Measurements from ENCODE around the gene ITPK1.

ITPK1 gene

GRCh38 chr14:93047661-93048060, 68.1 kb downstream of the ITPK1 start:
- FAIRE-seq (no peak), DNase-seq (ENCODE audit: insufficient read length, low spot score) (no peak)

- no peak for FAIRE-seq
- no peak for DNase-seq (ENCODE audit: insufficient read length, low spot score)
These were observed 68.6 kb downstream of the ITPK1 start for GRCh38 chr14:93047157-93047556.

DNA sequence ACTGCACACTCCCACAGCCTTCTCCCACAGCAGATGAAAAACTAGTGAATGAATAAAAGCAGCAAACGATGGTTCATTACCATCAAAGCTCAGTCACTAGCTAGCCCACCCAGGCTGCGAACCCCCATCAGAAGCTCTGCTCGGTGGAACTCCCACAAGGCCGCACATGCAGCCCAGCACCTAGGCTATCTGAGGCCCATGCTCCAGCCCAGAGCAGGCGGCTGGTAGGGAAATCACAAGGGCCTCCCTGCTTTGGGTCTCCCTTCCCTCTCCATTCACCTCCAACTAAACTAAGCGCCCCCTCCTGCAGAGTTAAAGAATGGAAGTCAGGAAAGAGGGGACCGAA, 69.0 kb downstream of the ITPK1 start:
- no peak for DNase-seq (ENCODE audit: insufficient read length, low spot score)
- no peak for FAIRE-seq

- no peak for DNase-seq (ENCODE audit: insufficient read length, low spot score)
- FAIRE-seq = no peak
These were observed 69.6 kb downstream of the ITPK1 start for GRCh38 chr14:93045965-93046704.

- FAIRE-seq (peak; percentile 72), DNase-seq (ENCODE audit: insufficient read length, low spot score) (no peak)
These were observed 70.5 kb downstream of the ITPK1 start for GRCh38 chr14:93045211-93045674.

DNA sequence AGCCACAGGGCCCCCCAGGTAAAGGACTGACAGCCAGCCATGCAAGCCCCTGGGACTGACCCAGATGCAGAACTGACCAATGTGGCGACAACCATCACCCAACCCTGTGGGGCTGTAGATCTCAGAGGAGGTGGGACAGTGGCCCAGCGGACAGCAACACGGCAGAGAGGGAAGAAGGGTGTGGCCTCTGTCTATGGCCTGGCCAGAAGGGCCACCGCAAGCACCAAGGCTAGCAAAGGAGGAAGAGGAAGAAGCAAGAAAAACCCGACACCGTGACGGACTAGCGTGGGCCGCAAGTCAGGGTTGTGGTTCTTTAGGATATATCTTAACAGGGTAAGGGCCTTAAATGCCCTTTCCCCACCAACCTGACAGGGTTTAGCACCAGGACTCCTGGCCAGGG, 71.2 kb downstream of the ITPK1 start:
- no peak for DNase-seq (ENCODE audit: insufficient read length, low spot score)
- no peak for FAIRE-seq

DNA sequence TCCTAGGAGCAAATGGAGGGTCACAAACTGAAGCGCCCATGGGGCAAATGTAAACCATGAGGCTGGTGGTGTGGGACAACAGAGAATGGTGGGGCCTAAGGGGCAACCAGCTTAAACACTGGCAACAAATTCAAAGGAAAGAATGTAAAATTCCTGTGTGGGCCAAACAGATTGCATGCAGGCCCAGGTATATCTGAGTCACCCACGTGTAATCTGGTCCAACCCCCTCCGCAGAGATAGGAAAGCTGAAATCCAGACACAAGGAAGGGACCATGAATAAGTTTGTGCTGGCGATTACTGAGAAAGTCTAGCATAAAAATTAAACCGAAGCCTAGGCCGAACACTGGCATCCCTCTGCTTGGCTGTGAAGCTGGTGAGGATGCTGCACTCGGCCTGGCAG, 71.6 kb downstream of the ITPK1 start:
- DNase-seq (ENCODE audit: insufficient read length, low spot score) = no peak
- no peak for FAIRE-seq

- peak; percentile 80 for DNase-seq (ENCODE audit: insufficient read length, low spot score)
- FAIRE-seq = peak; percentile 99
These were observed 72.5 kb downstream of the ITPK1 start for GRCh38 chr14:93042968-93043940.

DNA sequence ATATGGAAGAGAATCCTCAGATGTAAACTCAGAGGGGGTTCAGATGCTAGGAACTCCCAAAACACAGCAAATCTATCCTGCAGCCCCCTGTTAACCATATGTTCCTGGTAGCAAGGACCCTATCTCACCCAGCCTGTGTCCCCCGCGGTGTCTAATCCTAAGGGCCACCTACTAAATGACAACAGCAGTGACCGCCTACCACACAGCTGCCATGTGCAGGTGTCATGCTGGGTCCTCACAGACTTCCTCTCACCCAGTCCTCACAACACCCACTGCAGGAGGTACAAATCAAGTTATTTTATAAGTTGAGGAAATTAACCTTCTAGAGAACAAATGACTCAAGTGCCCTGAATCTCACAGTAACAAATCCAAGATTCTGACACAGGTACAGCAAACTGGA, 73.9 kb downstream of the ITPK1 start:
- DNase-seq (ENCODE audit: insufficient read length, low spot score) (no peak), FAIRE-seq (no peak)

GRCh38 chr14:93040982-93041381, 74.7 kb downstream of the ITPK1 start:
- FAIRE-seq = no peak

GRCh38 chr14:93040443-93040842, 75.3 kb downstream of the ITPK1 start:
- DNase-seq (ENCODE audit: insufficient read length, low spot score) (no peak), FAIRE-seq (no peak)

More at GRCh38 chr14:93040982-93041381, 74.7 kb downstream of the ITPK1 start:
- no peak for DNase-seq (ENCODE audit: insufficient read length, low spot score)

DNA sequence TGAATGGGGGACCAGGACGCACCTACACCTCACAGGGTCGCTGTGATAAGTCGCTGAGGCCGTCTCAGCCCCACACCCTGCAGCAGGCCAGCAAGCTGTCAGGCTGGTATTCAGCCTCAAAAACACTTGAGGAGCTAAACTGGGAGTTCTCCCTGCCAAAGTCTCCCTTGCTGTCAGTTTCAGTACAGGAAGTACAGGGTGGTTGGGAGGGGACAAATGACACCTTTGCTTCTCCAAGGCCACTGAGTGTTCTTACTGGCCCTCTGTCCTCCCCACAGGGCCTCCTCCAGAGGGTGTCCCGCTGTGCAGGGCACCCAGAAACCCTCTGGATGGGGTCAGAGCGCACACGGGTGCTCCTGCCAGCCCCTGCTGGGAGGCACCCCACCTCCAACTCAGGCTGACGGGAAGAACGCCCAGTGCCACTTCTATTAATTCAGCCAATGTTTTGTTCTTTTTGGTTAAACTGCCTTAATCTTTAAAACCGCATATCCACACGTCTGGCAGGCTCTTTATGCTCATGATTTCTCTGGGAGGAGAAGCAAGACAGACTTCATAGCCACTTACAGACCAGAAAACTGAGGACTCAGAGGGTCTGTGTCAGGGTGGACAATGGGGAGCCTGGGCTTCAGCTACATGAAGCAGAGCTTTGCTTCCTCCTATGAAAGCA, 75.9 kb downstream of the ITPK1 start:
- no peak for DNase-seq (ENCODE audit: insufficient read length, low spot score)
- peak; percentile 38 for FAIRE-seq

- FAIRE-seq (no peak), DNase-seq (ENCODE audit: insufficient read length, low spot score) (no peak)
These were observed 78.4 kb downstream of the ITPK1 start for GRCh38 chr14:93037351-93037750.

DNA sequence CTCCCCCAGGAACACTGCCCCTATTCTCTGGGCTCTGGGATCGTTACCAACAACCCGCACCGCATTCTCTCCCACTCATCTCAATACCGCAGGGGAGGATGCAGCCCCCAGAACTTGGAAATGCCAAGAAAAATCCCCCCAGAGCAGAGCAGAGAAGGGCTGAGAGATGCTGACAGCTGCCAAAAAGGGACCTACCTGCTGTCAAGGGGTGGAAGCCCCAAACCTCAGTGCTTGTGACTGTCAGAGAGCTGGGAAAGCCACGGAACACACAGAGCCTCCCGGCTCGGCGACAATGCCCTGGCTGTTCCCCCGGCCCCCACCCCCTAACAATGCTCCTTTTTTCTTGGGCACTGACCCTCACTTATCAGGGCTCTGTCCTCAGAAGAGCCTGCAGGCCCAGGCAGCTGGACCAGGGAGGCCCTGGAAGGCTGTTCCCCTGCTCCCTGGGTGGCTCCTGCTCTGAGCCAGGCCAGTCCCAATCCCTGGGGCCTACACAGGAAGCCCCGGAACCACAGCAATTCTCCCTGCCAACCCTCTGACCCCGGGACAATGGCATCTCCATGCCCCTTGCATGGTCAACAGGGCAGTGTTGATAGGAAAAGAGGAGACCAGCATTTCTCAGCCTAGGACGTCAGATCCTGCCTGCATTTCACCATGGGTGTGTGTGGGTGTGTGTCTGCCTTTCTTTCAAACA, 78.9 kb downstream of the ITPK1 start:
- FAIRE-seq (no peak), DNase-seq (ENCODE audit: insufficient read length, low spot score) (no peak)

- FAIRE-seq = peak; percentile 79
- peak; percentile 48 for DNase-seq (ENCODE audit: insufficient read length, low spot score)
These were observed 79.6 kb downstream of the ITPK1 start for GRCh38 chr14:93035917-93036651.

GRCh38 chr14:93035585-93035916, 80.2 kb downstream of the ITPK1 start:
- FAIRE-seq = no peak

GRCh38 chr14:93034671-93034994, 81.1 kb downstream of the ITPK1 start:
- FAIRE-seq (no peak), DNase-seq (ENCODE audit: insufficient read length, low spot score) (no peak)

More at GRCh38 chr14:93035585-93035916, 80.2 kb downstream of the ITPK1 start:
- DNase-seq (ENCODE audit: insufficient read length, low spot score) = no peak

DNA sequence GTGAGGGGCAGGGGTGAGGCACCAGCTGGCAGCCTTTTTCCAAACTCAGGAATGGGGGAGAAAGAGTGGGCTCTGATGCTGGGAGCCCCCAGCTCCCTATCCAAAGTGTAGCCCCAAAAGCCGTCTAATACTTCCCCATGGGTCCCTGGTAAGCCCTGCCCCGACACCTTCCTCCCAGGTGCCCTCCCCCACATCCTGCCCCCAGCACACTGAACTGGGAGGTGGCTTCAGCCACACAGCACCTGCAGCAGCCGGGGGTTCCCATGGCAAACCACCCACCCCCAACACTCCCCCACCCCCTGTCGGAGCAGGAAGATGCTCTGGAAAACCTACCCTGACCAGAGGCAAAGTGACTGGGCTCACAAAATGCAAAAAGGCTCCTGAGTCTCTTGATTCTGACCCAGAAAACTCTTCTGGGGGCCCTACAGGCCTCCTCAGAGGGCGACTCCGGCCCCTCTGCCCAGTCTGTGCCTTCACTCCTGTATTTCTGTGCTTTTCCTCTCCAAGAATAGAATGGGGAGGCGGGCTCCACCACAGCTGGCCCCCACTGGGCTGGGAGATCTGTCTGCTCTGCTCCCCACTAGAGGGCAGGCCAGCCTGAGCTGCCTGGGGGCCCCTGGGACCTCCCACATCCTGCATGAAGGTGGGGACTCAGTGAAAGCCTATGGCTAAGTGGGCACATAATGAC, 81.6 kb downstream of the ITPK1 start:
- peak; percentile 48 for FAIRE-seq
- peak; percentile 57 for DNase-seq (ENCODE audit: insufficient read length, low spot score)
